ENCODE results near the gene POGZ. TPM values are rescaled to one million over a fixed set of nuclear protein-coding genes. Genes with fewer than 3 reads are reported as not detected.

Gene POGZ
- total RNA-seq, 3 donors from 2014 or later, result 37.0 to 72.6 (median 60.3) TPM

DNA sequence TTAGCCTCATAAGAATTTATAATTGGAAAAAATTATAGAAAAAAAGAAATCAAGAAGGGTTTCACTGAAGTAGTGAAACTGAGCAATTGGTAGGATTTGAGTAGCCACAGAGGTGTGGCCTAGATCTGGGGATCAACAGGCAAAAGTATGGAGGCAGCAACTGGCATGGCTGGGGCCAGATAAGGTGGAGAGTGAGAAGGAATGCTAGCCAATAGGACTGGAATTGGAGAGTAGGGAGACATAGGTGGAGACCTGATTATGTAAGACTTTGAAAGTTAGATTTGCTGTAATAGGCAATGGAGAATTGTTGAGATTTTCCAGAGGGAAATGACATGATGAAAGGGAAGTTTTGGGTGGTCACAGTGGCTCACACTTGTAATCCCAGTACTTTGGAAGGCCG is 27.3 kb upstream of the POGZ start:
- Histone ChIP-seq H3K27ac (no peak overlapping the region), H3K4me1 (no peaks in the 10 kb centered on the region), H3K9me3 (no peaks in the 10 kb centered on the region), H3K27me3 (no peaks in the 10 kb centered on the region), H3K4me3 (no peak overlapping the region), H3K36me3 (no peaks in the 10 kb centered on the region)
- TF ChIP-seq POLR2A (IDR thresholded peaks at IDR 0.05), result no peak
- no peak for TF ChIP-seq POLR2AphosphoS5 (IDR thresholded peaks at IDR 0.05)
- TF ChIP-seq, protein P1, sequence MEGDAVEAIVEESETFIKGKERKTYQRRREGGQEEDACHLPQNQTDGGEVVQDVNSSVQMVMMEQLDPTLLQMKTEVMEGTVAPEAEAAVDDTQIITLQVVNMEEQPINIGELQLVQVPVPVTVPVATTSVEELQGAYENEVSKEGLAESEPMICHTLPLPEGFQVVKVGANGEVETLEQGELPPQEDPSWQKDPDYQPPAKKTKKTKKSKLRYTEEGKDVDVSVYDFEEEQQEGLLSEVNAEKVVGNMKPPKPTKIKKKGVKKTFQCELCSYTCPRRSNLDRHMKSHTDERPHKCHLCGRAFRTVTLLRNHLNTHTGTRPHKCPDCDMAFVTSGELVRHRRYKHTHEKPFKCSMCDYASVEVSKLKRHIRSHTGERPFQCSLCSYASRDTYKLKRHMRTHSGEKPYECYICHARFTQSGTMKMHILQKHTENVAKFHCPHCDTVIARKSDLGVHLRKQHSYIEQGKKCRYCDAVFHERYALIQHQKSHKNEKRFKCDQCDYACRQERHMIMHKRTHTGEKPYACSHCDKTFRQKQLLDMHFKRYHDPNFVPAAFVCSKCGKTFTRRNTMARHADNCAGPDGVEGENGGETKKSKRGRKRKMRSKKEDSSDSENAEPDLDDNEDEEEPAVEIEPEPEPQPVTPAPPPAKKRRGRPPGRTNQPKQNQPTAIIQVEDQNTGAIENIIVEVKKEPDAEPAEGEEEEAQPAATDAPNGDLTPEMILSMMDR (IDR thresholded peaks at IDR 0.05), result no peak
- intact Hi-C loops (cut with DNase I; ENCODE audit: low total_unique reads), result no loop called here
- no peak for DNase-seq (ENCODE audit: low spot score in 2 of 2)

DNA sequence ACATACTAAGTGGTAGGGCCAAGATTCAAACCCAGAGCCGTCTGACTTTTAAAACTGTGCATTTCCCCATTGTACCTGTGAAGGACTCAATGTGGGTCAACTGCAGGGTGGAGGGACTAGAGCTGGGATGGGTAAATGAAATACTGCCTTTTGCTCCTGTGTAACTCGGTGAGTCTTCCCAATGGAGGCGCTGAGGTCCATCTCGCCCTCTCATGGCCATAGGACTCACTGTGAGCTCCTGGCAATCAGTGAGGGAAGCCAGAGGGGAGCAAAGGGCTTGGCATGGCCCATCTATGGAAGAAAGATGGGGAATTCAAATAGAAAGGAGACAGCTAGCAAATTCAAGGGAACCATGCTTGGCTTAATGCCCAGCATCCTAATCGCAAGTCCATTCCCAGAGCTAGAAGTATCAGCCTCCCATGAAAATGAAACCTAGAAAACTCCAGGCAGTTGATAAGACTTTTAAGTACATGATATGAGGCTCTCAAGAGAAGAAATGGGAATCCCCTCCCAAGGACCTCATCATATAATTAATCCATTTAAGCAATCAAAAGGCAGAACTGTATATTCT is 26.5 kb upstream of the POGZ start:
- Histone ChIP-seq H3K36me3 (no peaks in the 10 kb centered on the region), H3K27ac (no peak overlapping the region), H3K4me1 (no peaks in the 10 kb centered on the region), H3K9me3 (no peaks in the 10 kb centered on the region), H3K4me3 (no peak overlapping the region), H3K27me3 (no peaks in the 10 kb centered on the region)
- no peak for DNase-seq (ENCODE audit: low spot score in 2 of 2)
- intact Hi-C loops (cut with DNase I; ENCODE audit: low total_unique reads), result no loop called here
- TF ChIP-seq POLR2AphosphoS5 (IDR thresholded peaks at IDR 0.05) (no peak), POLR2A (IDR thresholded peaks at IDR 0.05) (no peak)
- TF ChIP-seq, protein P1 (IDR thresholded peaks at IDR 0.05), result no peak

DNA sequence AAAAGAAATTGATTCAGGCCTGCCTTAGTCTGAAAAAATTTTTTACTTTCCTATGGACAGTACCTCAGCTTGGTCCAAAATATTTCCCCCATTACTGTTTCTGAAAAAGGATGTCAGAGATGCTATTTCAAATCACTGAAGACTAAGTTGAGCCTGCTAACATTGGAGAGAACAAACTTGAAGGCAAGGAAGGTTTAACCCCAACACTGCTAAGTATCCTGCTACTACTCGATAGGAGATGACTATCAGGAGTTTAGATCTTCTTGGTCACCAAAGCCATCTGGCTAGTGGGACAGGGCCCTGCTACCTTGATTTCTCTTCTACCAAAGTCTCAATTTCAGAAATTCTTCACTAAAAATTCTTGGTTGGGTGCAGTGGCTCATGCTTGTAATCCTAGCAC is 22.7 kb upstream of the POGZ start:
- Histone ChIP-seq H3K27ac (no peak overlapping the region), H3K27me3 (no peaks in the 10 kb centered on the region), H3K9me3 (no peaks in the 10 kb centered on the region), H3K36me3 (no peaks in the 10 kb centered on the region), H3K4me3 (no peak overlapping the region), H3K4me1 (no peaks in the 10 kb centered on the region)
- intact Hi-C loops (cut with DNase I; ENCODE audit: low total_unique reads), result no loop called here
- TF ChIP-seq POLR2A (IDR thresholded peaks at IDR 0.05) (no peak), POLR2AphosphoS5 (IDR thresholded peaks at IDR 0.05) (no peak)
- TF ChIP-seq, protein P1 (IDR thresholded peaks at IDR 0.05), result no peak
- DNase-seq (ENCODE audit: low spot score in 2 of 2), result no peak

DNA sequence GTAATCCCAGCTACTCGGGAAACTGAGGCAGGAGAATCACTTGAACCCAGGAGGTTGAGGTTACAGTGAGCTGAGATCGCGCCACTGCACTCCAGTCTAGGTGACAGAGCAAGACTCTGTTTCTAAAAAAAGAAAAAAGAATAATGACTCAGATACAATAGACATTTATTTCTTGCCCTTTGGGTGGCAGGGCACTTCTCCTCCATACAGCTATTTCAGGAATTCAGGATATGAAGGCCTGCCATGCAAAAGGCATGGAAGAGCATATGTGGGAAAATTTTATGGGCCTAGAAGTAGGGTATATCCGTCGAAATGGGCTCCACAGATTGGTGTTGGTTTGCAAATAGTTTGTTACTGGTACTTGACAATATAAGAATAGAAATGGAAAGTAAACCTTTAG is 20.2 kb upstream of the POGZ start:
- intact Hi-C loops (cut with DNase I; ENCODE audit: low total_unique reads), result no loop called here
- no peak for DNase-seq (ENCODE audit: low spot score in 2 of 2)
- no peak overlapping the region for H3K27ac ChIP-seq
- no peaks in the 10 kb centered on the region for H3K9me3 ChIP-seq
- H3K4me1 ChIP-seq, result no peaks in the 10 kb centered on the region
- no peak for TF ChIP-seq POLR2A (IDR thresholded peaks at IDR 0.05)
- TF ChIP-seq, protein P1 (IDR thresholded peaks at IDR 0.05), result no peak
- TF ChIP-seq POLR2AphosphoS5 (IDR thresholded peaks at IDR 0.05), result no peak
- H3K27me3 ChIP-seq, result no peaks in the 10 kb centered on the region
- no peaks in the 10 kb centered on the region for H3K36me3 ChIP-seq
- H3K4me3 ChIP-seq, result no peak overlapping the region

DNA sequence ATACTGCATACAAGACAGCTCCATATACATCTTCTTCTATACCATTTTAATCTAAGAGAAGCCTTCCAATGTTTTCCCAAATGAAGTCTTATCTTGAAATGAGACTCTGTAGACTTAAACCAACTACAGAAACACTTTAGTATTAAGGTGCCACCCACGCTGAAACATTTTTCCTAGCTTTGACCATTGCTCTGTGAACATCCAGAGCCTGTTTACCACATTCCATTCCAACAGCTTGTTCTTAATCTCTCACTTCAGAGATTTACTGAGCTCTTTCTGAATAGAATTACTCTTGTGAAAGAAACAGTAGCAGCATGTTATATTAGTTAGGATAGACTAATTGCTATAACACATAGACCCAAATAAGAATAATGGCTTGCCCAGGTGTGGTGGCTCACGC is 19.6 kb upstream of the POGZ start:
- Histone ChIP-seq H3K4me1 (no peaks in the 10 kb centered on the region), H3K27ac (no peak overlapping the region), H3K9me3 (no peaks in the 10 kb centered on the region), H3K36me3 (no peaks in the 10 kb centered on the region), H3K27me3 (no peaks in the 10 kb centered on the region), H3K4me3 (no peak overlapping the region)
- TF ChIP-seq, protein P1 (IDR thresholded peaks at IDR 0.05), result no peak
- TF ChIP-seq POLR2AphosphoS5 (IDR thresholded peaks at IDR 0.05) (no peak), POLR2A (IDR thresholded peaks at IDR 0.05) (no peak)
- intact Hi-C loops (cut with DNase I; ENCODE audit: low total_unique reads), result no loop called here
- DNase-seq (ENCODE audit: low spot score in 2 of 2), result no peak
